ENCODE data around the gene CDH6.

Gene CDH6

GRCh38 chr5:31375999-31376720 lies 182.7 kb downstream of the CDH6 start:
- no peaks in the 10 kb centered on the region for H3K36me3 ChIP-seq (ENCODE audit: control insufficient read depth in 4 of 4, insufficient read depth in 4 of 4, low read length in 3 of 4)
- H3K9me3 ChIP-seq (ENCODE audit: control extremely low read depth in 1 of 5, control insufficient read depth in 4 of 5, insufficient read depth in 2 of 5, low read depth in 1 of 5, low read length in 4 of 5) = no peaks in the 10 kb centered on the region
- WGBS (ENCODE audit: insufficient coverage) = 95% methylated on average over 6 of the region's 10 CpGs
- DNase-seq = no peak
- ChIA-PET POLR2A (no interaction called here), CTCF (no interaction called here)
- H3K27ac ChIP-seq (ENCODE audit: insufficient read depth in 1 of 2, low read depth in 1 of 2, low read length in 2 of 2, poor library complexity in 1 of 2, severe bottlenecking in 2 of 2) = no peak overlapping the region
- no peak overlapping the region for H3K4me3 ChIP-seq (ENCODE audit: control insufficient read depth in 1 of 7, extremely low read depth in 1 of 7, insufficient read depth in 4 of 7, low read depth in 2 of 7, low read length in 6 of 7)
- no peaks in the 10 kb centered on the region for H3K4me1 ChIP-seq (ENCODE audit: control extremely low read depth in 1 of 4, control insufficient read depth in 4 of 4, insufficient read depth in 4 of 4, low read length in 3 of 4)
- peaks cover 0 to 6% (median 0%) of the 10 kb centered on the region in 5 experiments for H3K27me3 ChIP-seq (replicated peaks in 2 of 5; ENCODE audit: control insufficient read depth in 4 of 5, insufficient read depth in 5 of 5, low read length in 4 of 5)

DNA sequence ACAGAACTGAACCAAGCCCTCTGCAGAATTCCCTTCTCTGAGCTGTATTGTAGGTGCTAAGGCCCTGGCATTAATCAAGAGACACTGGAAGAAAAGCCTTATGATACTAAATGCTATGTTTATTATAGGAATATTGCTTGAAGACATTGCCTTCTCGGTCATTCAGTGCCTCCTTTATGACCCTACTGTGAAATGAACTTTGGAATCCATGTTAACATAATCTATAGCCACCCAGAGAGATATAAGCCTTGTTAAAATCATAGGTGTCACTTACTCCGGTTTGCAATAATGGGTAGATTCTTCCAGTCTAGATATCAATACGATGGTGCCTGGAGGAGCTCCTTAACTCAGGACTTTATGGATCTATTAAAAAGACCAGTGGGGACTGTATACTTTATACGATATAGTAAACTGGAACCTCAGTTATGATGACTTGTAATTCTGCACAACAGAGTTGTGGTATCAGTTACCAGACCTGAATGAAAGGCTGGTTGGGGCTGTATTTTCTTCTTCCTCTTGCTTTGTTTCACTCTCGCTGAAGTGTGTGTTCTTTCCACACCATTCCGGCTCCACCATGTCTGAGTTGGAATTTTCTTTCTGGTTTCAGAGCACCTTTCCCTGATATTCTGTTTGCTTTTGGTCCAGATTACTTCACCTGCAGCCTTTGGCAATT lies 183.9 kb downstream of the CDH6 start:
- ChIA-PET CTCF (interaction anchor here (0.6 kb wide), 1 partner anchor 37 kb away, joined by 3 read pairs; no protein-coding TSS in a partner anchor), POLR2A (no interaction called here)
- Histone ChIP-seq H3K4me1 (ENCODE audit: control extremely low read depth in 1 of 4, control insufficient read depth in 4 of 4, insufficient read depth in 4 of 4, low read length in 3 of 4) (no peaks in the 10 kb centered on the region), H3K27ac (ENCODE audit: insufficient read depth in 1 of 2, low read depth in 1 of 2, low read length in 2 of 2, poor library complexity in 1 of 2, severe bottlenecking in 2 of 2) (no peak overlapping the region), H3K4me3 (ENCODE audit: control insufficient read depth in 1 of 7, extremely low read depth in 1 of 7, insufficient read depth in 4 of 7, low read depth in 2 of 7, low read length in 6 of 7) (no peak overlapping the region), H3K9me3 (ENCODE audit: control extremely low read depth in 1 of 5, control insufficient read depth in 4 of 5, insufficient read depth in 2 of 5, low read depth in 1 of 5, low read length in 4 of 5) (no peaks in the 10 kb centered on the region), H3K36me3 (ENCODE audit: control insufficient read depth in 4 of 4, insufficient read depth in 4 of 4, low read length in 3 of 4) (no peaks in the 10 kb centered on the region), H3K27me3 (replicated peaks in 2 of 5; ENCODE audit: control insufficient read depth in 4 of 5, insufficient read depth in 5 of 5, low read length in 4 of 5) (peaks cover 0 to 6% (median 0%) of the 10 kb centered on the region in 5 experiments)
- WGBS (ENCODE audit: insufficient coverage) = 97% methylated on average over 5 of the region's 6 CpGs
- no peak for DNase-seq

GRCh38 chr5:31378136-31378535 lies 184.7 kb downstream of the CDH6 start:
- no peak overlapping the region for H3K27ac ChIP-seq (ENCODE audit: insufficient read depth in 1 of 2, low read depth in 1 of 2, low read length in 2 of 2, poor library complexity in 1 of 2, severe bottlenecking in 2 of 2)
- peaks cover 0 to 6% (median 0%) of the 10 kb centered on the region in 5 experiments for H3K27me3 ChIP-seq (replicated peaks in 2 of 5; ENCODE audit: control insufficient read depth in 4 of 5, insufficient read depth in 5 of 5, low read length in 4 of 5)
- H3K36me3 ChIP-seq (ENCODE audit: control insufficient read depth in 4 of 4, insufficient read depth in 4 of 4, low read length in 3 of 4) = no peaks in the 10 kb centered on the region
- H3K4me3 ChIP-seq (ENCODE audit: control insufficient read depth in 1 of 7, extremely low read depth in 1 of 7, insufficient read depth in 4 of 7, low read depth in 2 of 7, low read length in 6 of 7) = no peak overlapping the region
- DNase-seq = no peak
- no peaks in the 10 kb centered on the region for H3K9me3 ChIP-seq (ENCODE audit: control extremely low read depth in 1 of 5, control insufficient read depth in 4 of 5, insufficient read depth in 2 of 5, low read depth in 1 of 5, low read length in 4 of 5)
- ChIA-PET POLR2A (no interaction called here), CTCF (no interaction called here)
- H3K4me1 ChIP-seq (ENCODE audit: control extremely low read depth in 1 of 4, control insufficient read depth in 4 of 4, insufficient read depth in 4 of 4, low read length in 3 of 4) = no peaks in the 10 kb centered on the region

Data from common myeloid progenitor, CD34-positive (primary cell).